ENCODE data around the gene DMGDH.
"Not testable (repeated sequence)": the region's sequence is repeated elsewhere in the genome, so short reads cannot be mapped to it uniquely, and the experiment has no call there.

The DMGDH gene

DNA sequence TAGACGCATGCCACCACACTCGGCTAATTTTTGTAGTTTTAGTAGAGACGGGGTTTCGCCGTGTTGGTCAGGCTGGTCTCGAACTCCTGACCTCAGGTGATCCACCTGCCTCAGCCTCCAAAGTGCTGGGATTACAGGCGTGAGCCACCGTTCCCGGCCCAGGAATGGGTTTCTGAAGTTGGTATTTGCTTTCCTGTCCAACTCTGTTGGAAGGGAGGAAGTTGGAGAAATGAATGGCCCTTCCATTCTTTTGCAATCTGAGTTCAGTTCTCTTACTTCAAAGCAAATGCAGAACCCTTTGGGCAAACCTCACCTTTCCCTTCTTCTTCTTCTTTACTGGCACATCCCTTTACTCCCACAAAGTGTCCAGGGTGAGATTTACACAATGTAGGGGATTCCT, 86.3 kb downstream of the DMGDH start:
- Mint-ChIP-seq H3K4me3 (peak overlapping the region; percentile 90), H3K4me1 (ENCODE audit: low read depth) (peaks cover 48% of the 10 kb centered on the region)
- not testable (repeated sequence) for H3K27me3 Mint-ChIP-seq; H3K36me3 Mint-ChIP-seq; H3K9me3 Mint-ChIP-seq (ENCODE audit: low read depth); H3K27ac Mint-ChIP-seq

DNA sequence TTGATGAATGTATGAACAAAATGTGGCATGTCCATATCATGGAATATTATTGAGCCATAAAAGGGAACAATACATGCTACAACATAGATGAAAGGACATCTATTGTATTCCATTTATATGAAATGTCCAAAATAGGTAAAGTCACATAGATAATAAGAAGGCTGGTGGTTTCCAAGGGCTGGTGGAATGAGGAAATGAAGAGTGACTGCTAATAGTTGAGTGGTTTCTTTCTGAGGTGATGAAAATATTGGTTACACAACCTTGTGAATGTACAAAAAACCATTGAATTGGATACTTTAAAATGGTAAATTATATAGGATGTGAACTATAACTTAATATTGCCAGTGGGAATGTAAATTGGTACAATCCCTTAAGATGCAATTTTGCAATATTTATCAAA, 89.6 kb downstream of the DMGDH start:
- no peaks in the 10 kb centered on the region for H3K27me3 Mint-ChIP-seq
- H3K9me3 Mint-ChIP-seq (ENCODE audit: low read depth) = no peaks in the 10 kb centered on the region
- no peak overlapping the region for H3K27ac Mint-ChIP-seq
- peaks cover 35% of the 10 kb centered on the region for H3K4me1 Mint-ChIP-seq (ENCODE audit: low read depth)
- no peak overlapping the region for H3K4me3 Mint-ChIP-seq
- H3K36me3 Mint-ChIP-seq = peaks cover 3% of the 10 kb centered on the region

DNA sequence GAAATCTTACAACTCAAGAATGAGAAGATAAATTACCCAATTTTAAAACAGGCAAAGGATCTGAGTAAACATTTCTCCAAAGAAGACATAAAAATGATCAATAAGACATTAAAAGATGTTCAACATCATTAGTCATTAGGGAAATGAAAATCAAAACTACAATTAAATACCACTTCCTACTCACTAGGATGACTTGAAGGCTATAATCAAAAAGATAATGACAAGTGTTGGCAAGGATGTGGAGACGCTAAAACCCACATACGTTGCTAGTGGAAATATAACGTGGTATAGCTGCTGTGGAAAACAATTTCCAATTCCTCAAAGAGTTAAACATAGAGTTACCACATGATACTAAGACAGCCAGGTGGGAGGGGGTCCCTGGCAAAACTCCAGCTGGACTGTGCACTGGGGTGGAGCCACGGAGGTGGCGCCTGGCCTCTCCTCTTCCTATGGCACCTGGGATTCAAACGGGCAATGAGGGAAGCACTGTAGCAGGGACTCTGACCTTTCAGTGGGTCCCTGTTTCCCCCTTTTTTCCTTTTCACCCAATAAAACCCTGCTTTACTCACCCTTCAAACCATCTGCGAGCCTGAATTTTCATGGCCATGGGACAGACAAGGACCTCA, 90.2 kb downstream of the DMGDH start:
- no peak overlapping the region for H3K4me3 Mint-ChIP-seq
- no peaks in the 10 kb centered on the region for H3K27me3 Mint-ChIP-seq
- peaks cover 35% of the 10 kb centered on the region for H3K4me1 Mint-ChIP-seq (ENCODE audit: low read depth)
- H3K9me3 Mint-ChIP-seq (ENCODE audit: low read depth) = no peaks in the 10 kb centered on the region
- no peak overlapping the region for H3K27ac Mint-ChIP-seq
- H3K36me3 Mint-ChIP-seq = peaks cover 3% of the 10 kb centered on the region

- Mint-ChIP-seq H3K9me3 (ENCODE audit: low read depth) (no peaks in the 10 kb centered on the region), H3K4me1 (ENCODE audit: low read depth) (peaks cover 12% of the 10 kb centered on the region), H3K36me3 (peaks cover 3% of the 10 kb centered on the region), H3K27me3 (no peaks in the 10 kb centered on the region), H3K27ac (no peak overlapping the region), H3K4me3 (no peak overlapping the region)
Measured at GRCh38 chr5:78975035-78975434, 94.4 kb downstream of the DMGDH start.

- peaks cover 11% of the 10 kb centered on the region for H3K4me1 Mint-ChIP-seq (ENCODE audit: low read depth)
Measured at GRCh38 chr5:78974601-78975000, 94.9 kb downstream of the DMGDH start.

DNA sequence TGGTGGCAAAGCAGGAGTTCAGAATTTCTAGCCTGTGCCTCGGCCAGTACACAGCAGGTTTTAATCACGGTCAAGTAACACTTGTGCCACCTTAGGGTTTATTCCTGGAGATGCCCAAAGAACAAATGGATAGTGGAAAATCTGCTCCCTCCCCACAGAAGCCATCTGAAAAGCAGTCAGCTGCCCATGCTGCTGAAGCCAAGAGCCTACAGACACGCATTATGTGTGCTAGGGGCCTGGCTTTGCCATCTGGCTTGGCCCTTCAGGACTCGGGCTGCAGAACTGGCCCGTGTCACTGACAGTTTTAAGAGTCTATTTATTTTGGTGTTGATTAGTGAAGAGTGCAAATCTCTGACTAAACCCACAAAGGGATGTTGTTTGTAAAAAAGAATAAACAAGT, 95.5 kb downstream of the DMGDH start:
- H3K4me1 Mint-ChIP-seq (ENCODE audit: low read depth) = peaks cover 5% of the 10 kb centered on the region
- no peaks in the 10 kb centered on the region for H3K9me3 Mint-ChIP-seq (ENCODE audit: low read depth)
- no peaks in the 10 kb centered on the region for H3K27me3 Mint-ChIP-seq
- H3K36me3 Mint-ChIP-seq = peaks cover under 1% of the 10 kb centered on the region
- H3K27ac Mint-ChIP-seq = no peak overlapping the region
- no peak overlapping the region for H3K4me3 Mint-ChIP-seq

More at GRCh38 chr5:78974601-78975000, 94.9 kb downstream of the DMGDH start:
- Mint-ChIP-seq H3K4me3 (no peak overlapping the region), H3K9me3 (ENCODE audit: low read depth) (no peaks in the 10 kb centered on the region), H3K27me3 (no peaks in the 10 kb centered on the region), H3K27ac (no peak overlapping the region), H3K36me3 (peaks cover 3% of the 10 kb centered on the region)

DNA sequence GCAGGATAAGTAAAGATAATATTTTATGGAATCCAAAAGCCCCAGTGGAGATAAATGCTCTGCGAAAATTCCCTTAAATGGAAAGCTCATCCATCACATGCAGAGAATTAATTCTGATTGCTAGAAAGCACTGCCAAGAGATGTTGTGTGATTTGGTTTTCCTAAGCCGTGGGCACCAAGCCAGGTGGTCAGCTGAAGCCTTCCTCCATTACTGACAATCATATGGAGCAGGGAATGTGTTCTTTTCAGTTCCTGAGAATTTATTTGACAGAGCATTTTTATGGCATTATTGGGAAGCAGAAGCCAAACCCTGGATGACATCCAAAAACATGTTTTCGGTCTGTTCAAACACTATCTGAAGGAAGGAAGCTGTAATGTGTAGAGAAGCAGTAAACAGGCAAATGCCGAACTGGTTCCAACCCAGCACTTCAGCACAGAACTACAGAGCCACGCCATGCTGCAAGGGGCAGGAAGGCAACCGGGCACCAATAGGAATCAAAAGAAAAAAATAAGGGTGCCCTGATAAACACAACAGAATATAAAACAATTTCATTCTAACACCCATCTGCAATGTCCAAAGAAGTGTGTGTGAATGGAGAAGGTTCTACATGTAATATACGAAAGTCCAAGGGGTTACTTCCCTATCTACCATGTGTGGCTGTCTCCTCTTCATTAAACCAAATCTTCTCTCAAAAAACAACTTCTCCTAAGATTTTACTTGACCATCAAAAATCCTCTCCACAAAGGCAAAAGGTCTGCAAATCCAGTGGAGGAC, 96.6 kb downstream of the DMGDH start:
- H3K27ac Mint-ChIP-seq = no peak overlapping the region
- no peak overlapping the region for H3K4me3 Mint-ChIP-seq
- no peaks in the 10 kb centered on the region for H3K9me3 Mint-ChIP-seq (ENCODE audit: low read depth)
- peaks cover 2% of the 10 kb centered on the region for H3K36me3 Mint-ChIP-seq
- H3K4me1 Mint-ChIP-seq (ENCODE audit: low read depth) = peaks cover 2% of the 10 kb centered on the region
- H3K27me3 Mint-ChIP-seq = no peaks in the 10 kb centered on the region

DNA sequence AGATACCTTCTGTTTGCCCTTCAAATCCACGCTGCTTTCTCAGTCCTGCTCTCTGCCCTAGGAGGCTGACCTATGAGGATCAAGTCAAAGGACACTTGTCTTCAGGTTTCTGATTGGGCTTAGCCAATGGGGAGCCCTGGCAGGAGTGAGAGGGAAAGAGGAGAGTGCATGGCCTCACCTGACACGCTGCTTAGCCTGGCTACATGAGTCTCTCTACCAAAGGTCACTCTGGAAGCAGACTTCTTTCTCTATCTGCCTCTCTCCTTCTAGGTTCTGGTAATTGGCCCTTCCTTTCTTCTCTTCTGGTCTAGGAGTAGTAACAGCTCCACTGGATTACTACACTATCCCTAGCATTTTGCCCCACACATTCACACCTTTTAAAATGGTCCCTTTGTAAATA, 97.5 kb downstream of the DMGDH start:
- Mint-ChIP-seq H3K4me3 (no peak overlapping the region), H3K27ac (no peak overlapping the region), H3K9me3 (ENCODE audit: low read depth) (no peaks in the 10 kb centered on the region), H3K36me3 (peaks cover 4% of the 10 kb centered on the region), H3K27me3 (no peaks in the 10 kb centered on the region), H3K4me1 (ENCODE audit: low read depth) (no peaks in the 10 kb centered on the region)

DNA sequence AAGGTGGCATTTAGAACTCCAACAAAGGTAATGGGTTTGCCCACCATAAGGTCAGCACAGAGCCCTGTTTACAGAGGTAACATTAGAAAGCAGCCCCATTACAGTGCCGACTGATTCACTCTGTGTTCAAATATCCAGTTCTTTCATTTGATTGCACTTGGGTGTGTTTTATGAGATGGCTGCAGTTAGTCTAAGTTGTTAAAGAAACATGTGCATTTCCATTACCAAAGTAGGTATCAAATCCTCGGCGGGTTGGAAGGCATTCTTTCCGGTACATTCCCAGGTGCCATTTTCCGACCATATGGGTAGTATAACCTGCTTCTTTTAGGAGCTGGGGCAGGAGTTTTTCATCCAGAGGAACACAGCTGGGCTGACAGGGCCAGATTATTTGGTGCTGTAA, 100.7 kb downstream of the DMGDH start:
- Mint-ChIP-seq H3K27ac (no peak overlapping the region), H3K36me3 (peaks cover 8% of the 10 kb centered on the region), H3K4me3 (no peak overlapping the region), H3K9me3 (ENCODE audit: low read depth) (no peaks in the 10 kb centered on the region), H3K4me1 (ENCODE audit: low read depth) (no peaks in the 10 kb centered on the region), H3K27me3 (no peaks in the 10 kb centered on the region)

DNA sequence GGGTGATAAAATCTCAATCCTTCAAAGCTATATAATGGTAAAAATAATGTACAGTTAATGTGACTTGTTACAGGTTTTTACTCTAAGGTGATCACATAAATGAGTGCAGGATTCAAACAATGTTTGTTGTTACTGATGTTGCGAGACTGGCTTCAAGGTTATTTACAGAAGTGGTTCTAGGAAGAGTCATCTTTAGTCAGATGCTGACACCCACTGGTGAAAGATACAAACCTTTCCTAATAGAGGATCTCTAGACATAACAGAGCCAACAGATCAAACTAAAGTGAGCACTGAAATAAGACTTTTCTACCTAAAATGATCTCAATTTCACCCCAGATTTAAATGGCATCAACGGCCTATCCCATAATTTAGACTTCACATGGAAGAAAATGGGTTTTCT, 104.6 kb downstream of the DMGDH start:
- Mint-ChIP-seq H3K27ac (no peak overlapping the region), H3K4me1 (ENCODE audit: low read depth) (no peaks in the 10 kb centered on the region), H3K4me3 (no peak overlapping the region), H3K27me3 (no peaks in the 10 kb centered on the region), H3K36me3 (peaks cover 16% of the 10 kb centered on the region), H3K9me3 (ENCODE audit: low read depth) (no peaks in the 10 kb centered on the region)

- Mint-ChIP-seq H3K9me3 (ENCODE audit: low read depth) (no peaks in the 10 kb centered on the region), H3K4me3 (no peak overlapping the region), H3K4me1 (ENCODE audit: low read depth) (no peaks in the 10 kb centered on the region), H3K36me3 (peaks cover 15% of the 10 kb centered on the region), H3K27ac (no peak overlapping the region), H3K27me3 (no peaks in the 10 kb centered on the region)
Measured at GRCh38 chr5:78961743-78962142, 107.7 kb downstream of the DMGDH start.

DNA sequence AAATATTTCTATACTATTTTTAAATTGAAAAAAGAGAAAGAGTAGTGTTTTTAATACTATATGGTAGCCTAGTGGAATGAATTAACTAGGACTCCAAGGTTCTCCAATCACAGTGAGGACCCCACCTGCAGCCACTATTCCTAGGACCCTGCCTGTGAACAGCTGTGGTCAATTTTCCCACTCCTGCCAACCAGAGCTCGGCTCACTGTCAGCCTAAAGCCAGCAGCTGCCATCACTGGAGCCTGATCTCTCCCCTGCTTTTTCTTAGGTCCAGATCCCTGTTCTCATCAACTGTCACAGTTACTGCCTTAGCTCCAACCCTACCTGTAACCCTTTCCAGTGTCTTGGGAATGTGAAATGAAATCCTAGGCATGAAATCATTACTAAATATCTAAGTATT, 109.7 kb downstream of the DMGDH start:
- no peak overlapping the region for H3K4me3 Mint-ChIP-seq
- no peaks in the 10 kb centered on the region for H3K4me1 Mint-ChIP-seq (ENCODE audit: low read depth)
- peaks cover 19% of the 10 kb centered on the region for H3K36me3 Mint-ChIP-seq
- H3K9me3 Mint-ChIP-seq (ENCODE audit: low read depth) = no peaks in the 10 kb centered on the region
- H3K27ac Mint-ChIP-seq = no peak overlapping the region
- no peaks in the 10 kb centered on the region for H3K27me3 Mint-ChIP-seq

DNA sequence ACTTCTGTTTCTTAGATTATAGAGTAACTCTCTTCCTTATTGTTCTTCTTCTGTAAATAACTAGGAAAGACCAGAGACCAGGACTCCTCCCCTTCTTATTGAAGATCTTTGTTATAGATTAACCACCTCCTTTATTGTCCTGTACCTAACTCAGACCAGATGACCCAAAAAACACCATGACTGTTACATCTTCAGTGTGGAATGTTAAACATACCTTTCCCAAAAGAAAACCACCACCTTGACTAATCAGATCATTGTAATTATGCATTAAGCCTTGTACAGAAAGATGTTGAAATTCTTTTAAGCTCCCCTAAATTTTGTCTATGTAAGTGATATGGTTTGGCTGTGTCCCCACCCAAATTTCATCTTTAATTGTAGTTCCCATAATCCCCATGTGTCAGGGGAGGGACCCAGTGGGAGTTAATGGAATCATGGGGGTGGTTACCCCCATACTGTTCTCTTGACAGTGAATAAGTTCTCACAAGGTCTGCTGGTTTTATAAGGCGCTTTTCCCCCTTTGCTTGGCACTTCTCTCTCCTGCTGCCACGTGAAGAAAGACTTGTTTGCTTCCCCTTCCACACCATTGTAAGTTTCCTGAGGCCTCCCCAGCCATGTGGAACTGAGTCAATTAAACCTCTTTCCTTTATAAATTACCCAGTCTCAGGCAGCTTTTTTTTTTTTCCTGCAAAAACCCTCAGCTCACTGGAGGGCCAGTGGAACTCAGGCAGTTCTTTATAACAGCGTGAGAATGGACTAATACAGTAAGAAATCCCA, 110.6 kb downstream of the DMGDH start:
- Mint-ChIP-seq H3K4me3 (no peak overlapping the region), H3K27me3 (no peaks in the 10 kb centered on the region), H3K27ac (no peak overlapping the region), H3K9me3 (ENCODE audit: low read depth) (no peaks in the 10 kb centered on the region), H3K4me1 (ENCODE audit: low read depth) (no peaks in the 10 kb centered on the region), H3K36me3 (peaks cover 21% of the 10 kb centered on the region)

GRCh38 chr5:78956901-78957300, 112.6 kb downstream of the DMGDH start:
- H3K9me3 Mint-ChIP-seq (ENCODE audit: low read depth) = no peaks in the 10 kb centered on the region
- H3K36me3 Mint-ChIP-seq = peaks cover 15% of the 10 kb centered on the region
- no peak overlapping the region for H3K4me3 Mint-ChIP-seq
- no peaks in the 10 kb centered on the region for H3K4me1 Mint-ChIP-seq (ENCODE audit: low read depth)
- no peak overlapping the region for H3K27ac Mint-ChIP-seq
- H3K27me3 Mint-ChIP-seq = no peaks in the 10 kb centered on the region

DNA sequence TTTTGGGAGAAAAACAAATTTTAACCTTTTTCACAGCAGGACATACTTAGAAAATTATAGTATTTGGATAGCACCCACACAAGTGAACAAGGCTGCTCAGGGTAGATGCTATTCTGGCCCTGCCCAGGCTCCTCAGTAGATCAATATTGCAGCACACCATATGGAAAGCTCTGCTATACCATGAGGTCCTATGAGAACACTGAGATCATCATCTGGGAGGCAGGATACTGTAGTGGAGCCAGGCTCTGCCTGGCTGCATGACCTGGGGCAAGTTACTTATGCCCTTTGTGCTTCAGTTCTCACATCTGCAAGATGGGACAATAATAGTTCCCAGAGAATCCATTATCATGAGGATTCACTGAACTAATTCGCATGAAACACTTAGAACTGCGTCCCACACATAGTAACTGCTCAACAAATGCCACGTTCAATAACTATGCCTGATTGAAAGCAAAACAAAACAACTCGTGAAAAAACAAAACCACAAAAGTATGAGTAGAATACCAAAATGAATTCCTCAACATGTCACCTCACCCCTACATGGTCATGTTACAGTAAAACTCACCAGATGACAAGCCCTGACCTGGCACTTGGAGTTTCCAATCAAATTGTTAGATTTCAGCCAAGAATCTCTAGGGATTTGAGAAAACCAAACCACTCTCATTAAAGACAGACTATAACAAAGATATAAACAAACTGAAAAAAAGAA, 116.2 kb downstream of the DMGDH start:
- Mint-ChIP-seq H3K4me1 (ENCODE audit: low read depth) (no peaks in the 10 kb centered on the region), H3K27ac (no peak overlapping the region), H3K27me3 (no peaks in the 10 kb centered on the region), H3K9me3 (ENCODE audit: low read depth) (no peaks in the 10 kb centered on the region), H3K4me3 (no peak overlapping the region), H3K36me3 (peaks cover 21% of the 10 kb centered on the region)
